ENCODE measurements around the gene ANKRD37.

Gene ANKRD37

DNA sequence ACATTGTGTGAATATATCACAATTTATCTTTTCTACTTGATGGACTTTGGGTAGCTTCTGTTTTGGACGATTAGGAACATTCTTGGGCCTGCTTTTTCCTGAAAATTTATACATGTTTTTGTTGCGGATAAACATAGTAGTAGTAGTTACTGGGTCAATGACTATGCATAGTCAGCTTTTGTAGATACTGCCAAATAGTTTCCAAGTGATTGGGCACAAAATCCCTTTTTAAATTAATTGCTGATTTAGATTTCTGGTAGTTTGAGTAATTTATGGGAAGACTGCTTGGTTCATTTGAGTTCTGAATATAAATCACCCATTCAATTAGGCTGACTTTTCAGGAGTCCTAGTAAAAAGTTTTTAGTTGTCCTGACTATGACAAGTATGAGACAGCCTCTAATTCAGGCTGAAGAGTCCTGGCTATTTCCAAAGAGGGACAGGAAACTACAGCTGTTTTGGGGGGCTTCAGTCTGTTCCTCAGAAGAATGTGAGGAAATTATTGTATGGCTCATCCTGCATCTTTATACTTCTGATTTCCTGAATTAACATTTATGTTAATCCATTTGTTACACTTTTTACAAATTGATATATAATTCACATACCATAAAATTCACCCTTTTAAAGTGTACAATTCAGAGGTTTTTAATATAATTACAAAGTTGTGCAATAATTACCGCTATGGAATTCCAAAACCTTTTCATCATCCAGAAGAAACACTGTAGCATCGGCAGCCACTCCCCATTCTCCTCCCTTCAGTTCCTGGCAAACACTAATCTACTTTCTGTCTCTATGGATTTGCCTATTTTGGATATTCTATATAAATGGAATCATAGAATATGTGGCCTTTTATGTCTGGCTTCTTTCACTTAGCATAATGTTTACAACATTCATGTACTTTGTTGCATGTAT lies 15.1 kb upstream of the ANKRD37 start:
- H3K4me1 ChIP-seq (ENCODE audit: insufficient read depth, low read length, poor library complexity, severe bottlenecking): peaks cover 18% of the 10 kb centered on the region

DNA sequence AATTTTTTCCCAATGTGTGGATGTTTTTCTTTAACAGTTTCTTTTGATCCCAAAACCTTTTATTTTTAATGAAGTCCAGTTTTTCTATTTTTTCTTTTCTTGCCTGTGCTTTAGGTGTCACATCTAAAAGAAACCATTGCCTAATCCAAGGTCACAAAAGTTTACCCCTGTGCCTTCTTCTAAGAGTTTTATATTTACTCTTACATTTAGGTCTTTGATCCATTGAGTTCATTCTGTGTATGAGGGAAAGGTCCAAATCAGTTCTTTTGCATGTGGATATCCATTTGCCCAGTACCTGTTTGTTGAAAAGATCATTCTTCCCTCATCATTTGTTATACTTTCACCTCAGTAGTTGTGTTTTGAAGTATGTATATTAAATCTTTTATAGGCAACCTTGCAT lies 13.9 kb upstream of the ANKRD37 start:
- Histone ChIP-seq H3F3A (ENCODE audit: low read depth) (no peaks in the 10 kb centered on the region), H3K9me2 (replicated peaks; ENCODE audit: low read depth, low read length) (no peaks in the 10 kb centered on the region), H3K36me3 (ENCODE audit: insufficient read depth, low read length) (no peaks in the 10 kb centered on the region), H3K4me2 (ENCODE audit: low read depth, low read length, poor library complexity, severe bottlenecking) (no peak overlapping the region), H3K27me3 (ENCODE audit: insufficient read depth, low read length, poor library complexity, severe bottlenecking) (peaks cover 11% of the 10 kb centered on the region), H3K4me3 (ENCODE audit: low read length, poor library complexity, severe bottlenecking) (no peak overlapping the region), H3K9ac (ENCODE audit: low read depth, low read length, poor library complexity, severe bottlenecking) (no peak overlapping the region), H4K20me1 (ENCODE audit: insufficient read depth, low read length, poor library complexity, severe bottlenecking) (no peaks in the 10 kb centered on the region), H3K79me2 (ENCODE audit: insufficient read depth, low read length) (no peaks in the 10 kb centered on the region), H3K4me1 (ENCODE audit: insufficient read depth, low read length, poor library complexity, severe bottlenecking) (peaks cover 18% of the 10 kb centered on the region), H3K9me3 (ENCODE audit: insufficient read depth, low read depth, low read length) (peaks cover 7% of the 10 kb centered on the region; the same call in 1 of the 2 replicates), H2AFZ (ENCODE audit: low read length) (no peak overlapping the region)
- TF ChIP-seq, protein P1, sequence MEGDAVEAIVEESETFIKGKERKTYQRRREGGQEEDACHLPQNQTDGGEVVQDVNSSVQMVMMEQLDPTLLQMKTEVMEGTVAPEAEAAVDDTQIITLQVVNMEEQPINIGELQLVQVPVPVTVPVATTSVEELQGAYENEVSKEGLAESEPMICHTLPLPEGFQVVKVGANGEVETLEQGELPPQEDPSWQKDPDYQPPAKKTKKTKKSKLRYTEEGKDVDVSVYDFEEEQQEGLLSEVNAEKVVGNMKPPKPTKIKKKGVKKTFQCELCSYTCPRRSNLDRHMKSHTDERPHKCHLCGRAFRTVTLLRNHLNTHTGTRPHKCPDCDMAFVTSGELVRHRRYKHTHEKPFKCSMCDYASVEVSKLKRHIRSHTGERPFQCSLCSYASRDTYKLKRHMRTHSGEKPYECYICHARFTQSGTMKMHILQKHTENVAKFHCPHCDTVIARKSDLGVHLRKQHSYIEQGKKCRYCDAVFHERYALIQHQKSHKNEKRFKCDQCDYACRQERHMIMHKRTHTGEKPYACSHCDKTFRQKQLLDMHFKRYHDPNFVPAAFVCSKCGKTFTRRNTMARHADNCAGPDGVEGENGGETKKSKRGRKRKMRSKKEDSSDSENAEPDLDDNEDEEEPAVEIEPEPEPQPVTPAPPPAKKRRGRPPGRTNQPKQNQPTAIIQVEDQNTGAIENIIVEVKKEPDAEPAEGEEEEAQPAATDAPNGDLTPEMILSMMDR (conservative IDR thresholded peaks at IDR 0.05; ENCODE audit: low read length): no peak

More for the DNA sequence above, 15.1 kb upstream of the ANKRD37 start:
- Histone ChIP-seq H3K9me3 (ENCODE audit: insufficient read depth, low read depth, low read length) (peaks cover 7% of the 10 kb centered on the region; the same call in 1 of the 2 replicates), H3K4me2 (ENCODE audit: low read depth, low read length, poor library complexity, severe bottlenecking) (no peak overlapping the region), H3K9me2 (replicated peaks; ENCODE audit: low read depth, low read length) (no peaks in the 10 kb centered on the region), H4K20me1 (ENCODE audit: insufficient read depth, low read length, poor library complexity, severe bottlenecking) (no peaks in the 10 kb centered on the region), H2AFZ (ENCODE audit: low read length) (no peak overlapping the region), H3K4me3 (ENCODE audit: low read length, poor library complexity, severe bottlenecking) (no peak overlapping the region), H3K36me3 (ENCODE audit: insufficient read depth, low read length) (no peaks in the 10 kb centered on the region), H3F3A (ENCODE audit: low read depth) (no peaks in the 10 kb centered on the region), H3K27me3 (ENCODE audit: insufficient read depth, low read length, poor library complexity, severe bottlenecking) (peaks cover 11% of the 10 kb centered on the region), H3K79me2 (ENCODE audit: insufficient read depth, low read length) (no peaks in the 10 kb centered on the region), H3K9ac (ENCODE audit: low read depth, low read length, poor library complexity, severe bottlenecking) (no peak overlapping the region)
- TF ChIP-seq, protein P1 (conservative IDR thresholded peaks at IDR 0.05; ENCODE audit: low read length): no peak
- no peak for TF ChIP-seq EZH2phosphoT487 (IDR thresholded peaks at IDR 0.05; ENCODE audit: borderline replicate concordance)

DNA sequence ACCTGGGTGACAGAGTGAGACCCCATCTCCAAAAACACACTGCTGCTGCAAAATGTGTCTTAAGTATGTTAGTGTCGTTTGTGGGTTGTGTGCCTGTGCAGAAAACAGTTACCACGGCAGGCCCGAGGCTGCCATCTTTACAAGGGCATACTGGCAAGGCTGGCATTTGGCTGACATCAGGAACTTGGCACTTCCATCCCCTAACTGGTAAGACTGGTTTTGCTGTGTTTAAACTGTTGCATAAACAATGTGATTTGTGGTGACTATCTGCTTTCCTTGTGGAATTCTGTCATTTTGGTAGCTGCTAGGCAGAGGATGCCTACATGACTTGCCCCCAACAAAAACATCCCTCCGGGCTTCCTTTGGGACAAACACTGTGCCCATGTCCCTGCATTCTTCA lies 13.2 kb upstream of the ANKRD37 start:
- Histone ChIP-seq H3K79me2 (ENCODE audit: insufficient read depth, low read length) (no peaks in the 10 kb centered on the region), H3K9me2 (replicated peaks; ENCODE audit: low read depth, low read length) (no peaks in the 10 kb centered on the region), H3K27me3 (ENCODE audit: insufficient read depth, low read length, poor library complexity, severe bottlenecking) (peaks cover 11% of the 10 kb centered on the region), H3K4me2 (ENCODE audit: low read depth, low read length, poor library complexity, severe bottlenecking) (no peak overlapping the region), H3K36me3 (ENCODE audit: insufficient read depth, low read length) (no peaks in the 10 kb centered on the region), H3F3A (ENCODE audit: low read depth) (no peaks in the 10 kb centered on the region), H3K4me1 (ENCODE audit: insufficient read depth, low read length, poor library complexity, severe bottlenecking) (peaks cover 18% of the 10 kb centered on the region), H2AFZ (ENCODE audit: low read length) (no peak overlapping the region), H3K9me3 (ENCODE audit: insufficient read depth, low read depth, low read length) (peaks cover 7% of the 10 kb centered on the region; the same call in 1 of the 2 replicates), H3K4me3 (ENCODE audit: low read length, poor library complexity, severe bottlenecking) (no peak overlapping the region), H3K9ac (ENCODE audit: low read depth, low read length, poor library complexity, severe bottlenecking) (no peak overlapping the region), H4K20me1 (ENCODE audit: insufficient read depth, low read length, poor library complexity, severe bottlenecking) (no peaks in the 10 kb centered on the region)
- TF ChIP-seq, protein P1 (conservative IDR thresholded peaks at IDR 0.05; ENCODE audit: low read length): no peak
- TF ChIP-seq EZH2phosphoT487 (IDR thresholded peaks at IDR 0.05; ENCODE audit: borderline replicate concordance): no peak

All from Loucy (cell line).